Sigmoid colon (tissue), 4 donors: ENCODE results near the gene IL3RA.
A peak's percentile ranks its signal among the peaks of the same experiment; 100 is the strongest.

Experiments used
- EP300 ChIP-seq, 4 donors: sonication (generic); formaldehyde crosslinking; IDR thresholded peaks; one replicate each; pipeline ENCODE4 v1.6.1; 2017; ENCODE audit warnings: antibody characterized with exemption in 4 of 4
- POLR2A ChIP-seq, 2 donors: fragments of 450-650 bp; IDR thresholded peaks; one replicate each; pipeline ENCODE4 v1.6.1; 2016; ENCODE audit warnings: antibody characterized with exemption in 2 of 2, mild to moderate bottlenecking in 2 of 2, moderate library complexity in 2 of 2
- POLR2AphosphoS5 ChIP-seq, 4 donors: sonication (generic); formaldehyde crosslinking; IDR thresholded peaks; one replicate each; pipeline ENCODE4 v1.6.1; 2017; ENCODE audit warnings: antibody characterized with exemption in 4 of 4
- TF ChIP-seq, protein P1 (sequence below), 4 experiments: fragments of 450-650 bp in 3 of 4; fragments of 200-600 bp in 1 of 4; IDR thresholded peaks; one replicate each; pipeline ENCODE4 v1.5.1; 2016 to 2019; ENCODE audit warnings: antibody characterized with exemption in 4 of 4, mild to moderate bottlenecking in 3 of 4, moderate library complexity in 2 of 4

DNA sequence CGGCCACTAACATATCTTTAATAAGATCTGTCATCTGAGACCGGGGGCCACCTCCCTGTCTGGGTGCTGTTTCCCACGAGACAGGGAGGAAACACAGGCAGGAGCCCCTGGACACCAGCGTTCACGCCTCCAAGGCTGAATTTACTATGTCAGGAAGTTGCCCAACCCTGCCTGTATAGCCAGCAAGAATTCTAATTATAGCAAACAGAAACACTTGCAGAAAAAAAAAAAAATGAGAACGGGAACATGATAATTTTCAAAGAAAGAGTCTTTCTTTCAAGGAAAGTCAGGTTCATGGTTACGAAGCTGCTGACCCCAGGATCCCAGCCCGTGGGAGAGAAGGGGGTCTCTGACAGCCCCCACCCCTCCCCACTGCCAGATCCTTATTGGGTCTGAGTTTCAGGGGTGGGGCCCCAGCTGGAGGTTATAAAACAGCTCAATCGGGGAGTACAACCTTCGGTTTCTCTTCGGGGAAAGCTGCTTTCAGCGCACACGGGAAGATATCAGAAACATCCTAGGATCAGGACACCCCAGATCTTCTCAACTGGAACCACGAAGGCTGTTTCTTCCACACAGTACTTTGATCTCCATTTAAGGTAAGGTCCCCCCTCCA is at the start of gene IL3RA:
- TF ChIP-seq, protein P1, sequence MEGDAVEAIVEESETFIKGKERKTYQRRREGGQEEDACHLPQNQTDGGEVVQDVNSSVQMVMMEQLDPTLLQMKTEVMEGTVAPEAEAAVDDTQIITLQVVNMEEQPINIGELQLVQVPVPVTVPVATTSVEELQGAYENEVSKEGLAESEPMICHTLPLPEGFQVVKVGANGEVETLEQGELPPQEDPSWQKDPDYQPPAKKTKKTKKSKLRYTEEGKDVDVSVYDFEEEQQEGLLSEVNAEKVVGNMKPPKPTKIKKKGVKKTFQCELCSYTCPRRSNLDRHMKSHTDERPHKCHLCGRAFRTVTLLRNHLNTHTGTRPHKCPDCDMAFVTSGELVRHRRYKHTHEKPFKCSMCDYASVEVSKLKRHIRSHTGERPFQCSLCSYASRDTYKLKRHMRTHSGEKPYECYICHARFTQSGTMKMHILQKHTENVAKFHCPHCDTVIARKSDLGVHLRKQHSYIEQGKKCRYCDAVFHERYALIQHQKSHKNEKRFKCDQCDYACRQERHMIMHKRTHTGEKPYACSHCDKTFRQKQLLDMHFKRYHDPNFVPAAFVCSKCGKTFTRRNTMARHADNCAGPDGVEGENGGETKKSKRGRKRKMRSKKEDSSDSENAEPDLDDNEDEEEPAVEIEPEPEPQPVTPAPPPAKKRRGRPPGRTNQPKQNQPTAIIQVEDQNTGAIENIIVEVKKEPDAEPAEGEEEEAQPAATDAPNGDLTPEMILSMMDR (IDR thresholded peaks at IDR 0.05), result no peak
- TF ChIP-seq POLR2A (IDR thresholded peaks at IDR 0.05) (no peak), POLR2AphosphoS5 (IDR thresholded peaks at IDR 0.05) (peak in 3 of 4 donors; percentile 48 to 57 (median 56)), EP300 (IDR thresholded peaks at IDR 0.05) (peak in 1 of 4 donors; percentile 18)
